Glutamatergic neuron (in vitro differentiated cells): ENCODE data around the gene SUPT6H. TPM values are rescaled to one million over a fixed set of nuclear protein-coding genes. Genes with fewer than 3 reads are reported as not detected.

Experiments
- DNase-seq: peaks from one replicate; pipeline ENCODE4 v3.0.0; 2022
- H3K27ac Mint-ChIP-seq: one replicate; pipeline ENCODE4 v1.8.0; 2020; ENCODE audit warnings: mild to moderate bottlenecking, mixed read lengths, inconsistent platforms; ENCODE audit not compliant: unreplicated experiment
- H3K27me3 Mint-ChIP-seq: one replicate; pipeline ENCODE4 v1.8.0; 2020; ENCODE audit warnings: mild to moderate bottlenecking, moderate library complexity, mixed read lengths, inconsistent platforms; ENCODE audit not compliant: unreplicated experiment
- H3K36me3 Mint-ChIP-seq: one replicate; pipeline ENCODE4 v1.8.0; 2020; ENCODE audit warnings: mild to moderate bottlenecking, mixed read lengths, inconsistent platforms; ENCODE audit not compliant: unreplicated experiment
- H3K4me1 Mint-ChIP-seq: one replicate; pipeline ENCODE4 v1.8.0; 2020; ENCODE audit warnings: mild to moderate bottlenecking, low read depth, mixed read lengths, inconsistent platforms; ENCODE audit not compliant: unreplicated experiment
- H3K4me3 Mint-ChIP-seq: one replicate; pipeline ENCODE4 v1.8.0; 2020; ENCODE audit warnings: mild to moderate bottlenecking, mixed read lengths, inconsistent platforms; ENCODE audit not compliant: unreplicated experiment
- H3K9me3 Mint-ChIP-seq: one replicate; pipeline ENCODE4 v1.8.0; 2020; ENCODE audit warnings: mild to moderate bottlenecking, moderate library complexity, mixed read lengths, inconsistent platforms; ENCODE audit not compliant: unreplicated experiment
- CTCF ChIP-seq: fragments of 200-600 bp; sonication (generic); IDR thresholded peaks from one replicate; pipeline ENCODE4 v1.5.0; 2021; ENCODE audit not compliant: partially characterized antibody, unreplicated experiment
- total RNA-seq: library from RNA; stranded (reverse); fragmentation: NEBNext Ultra II Directional; extraction: Animal tissue kit (Norgen Biotek cat#: 25700); gene quantifications from one replicate; pipeline ENCODE4 v1.2.1, GENCODE V29; 2021; ENCODE audit not compliant: unreplicated experiment

Gene SUPT6H
- total RNA-seq, 1 donor from 2014 or later, result 108 TPM

GRCh38 chr17:28706471-28707338, 44.7 kb downstream of the SUPT6H start:
- Mint-ChIP-seq H3K27ac (no peak overlapping the region), H3K4me1 (peaks cover 8% of the 10 kb centered on the region), H3K9me3 (peaks cover 15% of the 10 kb centered on the region), H3K36me3 (peaks cover 10% of the 10 kb centered on the region), H3K4me3 (peak overlapping the region; percentile 36), H3K27me3 (peaks cover 19% of the 10 kb centered on the region)
- DNase-seq, result no peak
- TF ChIP-seq CTCF, result no peak

GRCh38 chr17:28707339-28707720, 45.3 kb downstream of the SUPT6H start:
- TF ChIP-seq CTCF, result no peak
- H3K4me3 Mint-ChIP-seq, result peak overlapping the region; percentile 36
- peak overlapping the region; percentile 10 for H3K27ac Mint-ChIP-seq
- peaks cover 19% of the 10 kb centered on the region for H3K9me3 Mint-ChIP-seq
- DNase-seq, result no peak
- H3K36me3 Mint-ChIP-seq, result peaks cover 10% of the 10 kb centered on the region
- H3K27me3 Mint-ChIP-seq, result peaks cover 20% of the 10 kb centered on the region
- H3K4me1 Mint-ChIP-seq, result peaks cover 11% of the 10 kb centered on the region

- H3K36me3 Mint-ChIP-seq, result peaks cover 4% of the 10 kb centered on the region
- peaks cover 16% of the 10 kb centered on the region for H3K4me1 Mint-ChIP-seq
- H3K4me3 Mint-ChIP-seq, result peak overlapping the region; percentile 94
These were observed 49.1 kb downstream of the SUPT6H start for GRCh38 chr17:28710861-28711722.

GRCh38 chr17:28711723-28712031, 49.7 kb downstream of the SUPT6H start, which contains the start of gene PROCA1:
TSS of gene PROCA1 (minus strand) at chr17:28711888. CDS start at chr17:28711660, 228 bp downstream.
- Mint-ChIP-seq H3K9me3 (peaks cover 20% of the 10 kb centered on the region), H3K36me3 (peaks cover 4% of the 10 kb centered on the region), H3K27ac (peak within 1 kb of the TSS; percentile 100), H3K4me3 (peak within 1 kb of the TSS; percentile 94), H3K27me3 (peaks cover 21% of the 10 kb centered on the region), H3K4me1 (peaks cover 19% of the 10 kb centered on the region)
- TF ChIP-seq CTCF, result no peak
- DNase-seq, result peak; percentile 78

More at GRCh38 chr17:28710861-28711722, 49.1 kb downstream of the SUPT6H start:
- peak overlapping the region; percentile 100 for H3K27ac Mint-ChIP-seq
- peaks cover 25% of the 10 kb centered on the region for H3K27me3 Mint-ChIP-seq
- peak; percentile 97 for DNase-seq
- TF ChIP-seq CTCF, result no peak
- peaks cover 20% of the 10 kb centered on the region for H3K9me3 Mint-ChIP-seq
